Measurements from ENCODE around the gene NPIPB8.

- no peak for TF ChIP-seq CTCF (IDR thresholded peaks at IDR 0.05; ENCODE audit: extremely low read depth in 1 of 2, insufficient read depth in 1 of 2, low read depth in 1 of 2, low read length in 2 of 2)
- no peak for TF ChIP-seq POLR2A (IDR thresholded peaks at IDR 0.05; ENCODE audit: low read depth, low read length)
- TF ChIP-seq MAX (IDR thresholded peaks at IDR 0.05; ENCODE audit: insufficient read depth, insufficient read length) = no peak
- no peak for TF ChIP-seq POLR2AphosphoS5 (IDR thresholded peaks at IDR 0.05; ENCODE audit: insufficient read depth, low read depth, low read length)
- no peak for TF ChIP-seq MYC (IDR thresholded peaks at IDR 0.05; ENCODE audit: low read depth, low read length)
- no peak for TF ChIP-seq EZH2 (IDR thresholded peaks at IDR 0.05; ENCODE audit: borderline replicate concordance, low read depth, low read length, severe bottlenecking)
- TF ChIP-seq GATA2 (IDR thresholded peaks at IDR 0.05; ENCODE audit: insufficient read depth, insufficient read length, low read depth, low read length) = no peak
- TF ChIP-seq JUN (IDR thresholded peaks at IDR 0.05; ENCODE audit: borderline replicate concordance, insufficient read depth, insufficient read length, low read depth) = no peak
Measured at GRCh38 chr16:28592511-28592910, 45.4 kb upstream of the NPIPB8 start.
